ENCODE results near the gene DGKZ.
A peak's percentile ranks its signal among the peaks of the same experiment; 100 is the strongest.

Gene DGKZ

DNA sequence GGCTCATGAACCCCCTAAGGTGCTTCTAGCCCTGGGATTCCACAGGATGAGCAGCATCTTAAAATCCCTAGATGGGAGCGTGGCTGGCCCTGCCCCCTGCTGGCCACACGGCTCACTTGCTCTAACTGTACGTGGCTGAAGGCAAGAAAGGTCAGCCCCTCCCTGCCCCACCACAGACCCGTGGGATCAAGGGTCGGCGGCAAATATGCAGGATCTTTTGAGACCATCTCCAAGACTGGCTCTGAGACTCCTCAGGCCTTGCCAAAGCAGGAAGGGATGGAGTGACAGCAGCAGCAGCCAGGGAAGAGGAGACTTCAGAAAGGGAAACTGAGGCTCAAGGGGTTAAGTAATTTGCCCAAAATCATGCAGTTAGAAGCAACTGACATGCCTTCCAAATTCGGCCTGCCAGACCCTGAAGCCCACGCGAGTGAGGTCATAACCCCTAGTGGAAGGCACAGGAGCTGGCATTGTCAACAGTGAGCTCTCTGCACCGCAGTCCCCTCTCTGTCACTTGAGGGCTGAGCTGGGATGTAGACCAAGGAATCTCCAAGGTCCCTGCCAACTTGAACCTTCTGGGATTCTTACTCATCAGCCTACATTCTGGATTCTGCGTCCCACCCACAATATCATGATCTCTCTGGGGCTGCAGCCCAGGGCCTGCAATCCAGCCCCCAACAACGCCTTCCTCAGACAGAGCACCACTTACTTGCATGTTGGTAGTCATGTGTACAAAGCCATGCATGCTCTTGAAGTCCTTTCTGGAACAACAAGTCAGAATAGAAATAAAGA, 38.4 kb upstream of the DGKZ start:
- no peak for TF ChIP-seq POLR2A (IDR thresholded peaks at IDR 0.05; ENCODE audit: low read depth, low read length)
- TF ChIP-seq TAF1 (IDR thresholded peaks at IDR 0.05; ENCODE audit: borderline replicate concordance, low read depth, low read length) = no peak
- FAIRE-seq = peak; percentile 90
- peak; percentile 75 for DNase-seq (ENCODE audit: insufficient read length)

DNA sequence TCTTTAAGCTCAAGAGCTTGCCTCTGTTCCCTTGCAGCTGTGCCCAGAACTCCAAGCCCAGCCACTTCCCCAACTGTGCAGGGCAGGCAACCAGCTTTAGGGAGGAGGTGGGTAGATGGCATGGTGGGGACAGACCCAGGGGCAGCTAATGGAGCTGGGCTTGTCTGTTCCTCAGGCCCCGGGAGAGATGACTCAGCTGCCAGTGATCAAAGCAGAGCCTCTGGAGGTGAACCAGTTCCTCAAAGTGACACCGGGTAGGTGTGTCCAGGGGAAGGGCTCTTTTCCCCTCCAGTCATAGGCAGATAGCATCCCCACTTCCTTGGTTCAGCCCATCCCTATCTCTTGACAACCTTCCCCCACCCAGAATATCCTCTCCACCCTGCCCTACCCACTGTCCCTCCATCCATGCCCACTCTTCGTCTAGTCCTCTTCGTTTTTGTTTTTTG, 37.4 kb upstream of the DGKZ start:
- TF ChIP-seq TAF1 (IDR thresholded peaks at IDR 0.05; ENCODE audit: borderline replicate concordance, low read depth, low read length) (no peak), POLR2AphosphoS5 (IDR thresholded peaks at IDR 0.05; ENCODE audit: low read depth, low read length) (no peak), POLR2A (IDR thresholded peaks at IDR 0.05; ENCODE audit: low read depth, low read length) (no peak)
- DNase-seq (ENCODE audit: insufficient read length) = no peak
- no peak for FAIRE-seq

DNA sequence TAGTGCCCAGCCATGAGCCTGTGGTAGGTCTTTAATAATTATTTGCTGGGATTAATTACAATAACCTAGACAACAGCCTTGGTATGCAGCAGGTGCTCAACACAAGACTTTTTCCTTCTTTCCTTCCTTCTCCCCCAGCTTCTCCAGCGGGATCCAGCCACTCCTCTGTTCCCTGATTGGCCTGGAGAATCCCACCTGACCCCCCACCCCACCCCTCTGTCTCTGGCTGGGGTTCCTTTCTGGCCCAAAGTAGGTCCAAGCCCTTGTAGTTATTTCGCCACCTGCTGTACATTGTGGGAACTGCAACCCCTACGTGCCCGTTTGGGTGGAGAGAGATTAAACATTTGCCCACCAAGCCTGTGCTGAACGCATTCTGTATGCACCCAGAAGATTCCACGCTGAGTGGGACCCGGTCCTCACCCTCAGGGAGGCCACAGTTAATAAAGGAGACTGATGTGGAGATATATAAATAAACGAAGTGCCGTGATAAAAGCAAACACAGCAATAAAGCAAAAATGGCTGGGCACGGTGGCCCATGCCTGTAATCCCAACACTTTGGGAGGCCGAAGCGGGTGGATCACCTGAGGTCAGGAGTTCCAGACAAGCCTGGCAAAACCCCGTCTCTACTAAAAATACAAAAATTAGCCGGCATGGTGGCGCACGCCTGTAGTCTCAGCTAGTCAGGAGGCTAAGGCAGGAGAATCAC, 32.1 kb upstream of the DGKZ start:
- TF ChIP-seq TAF1 (IDR thresholded peaks at IDR 0.05; ENCODE audit: borderline replicate concordance, low read depth, low read length) (no peak), POLR2A (IDR thresholded peaks at IDR 0.05; ENCODE audit: low read depth, low read length) (no peak), POLR2AphosphoS5 (IDR thresholded peaks at IDR 0.05; ENCODE audit: low read depth, low read length) (no peak)
- DNase-seq (ENCODE audit: insufficient read length) (peak; percentile 76), FAIRE-seq (peak; percentile 95)

DNA sequence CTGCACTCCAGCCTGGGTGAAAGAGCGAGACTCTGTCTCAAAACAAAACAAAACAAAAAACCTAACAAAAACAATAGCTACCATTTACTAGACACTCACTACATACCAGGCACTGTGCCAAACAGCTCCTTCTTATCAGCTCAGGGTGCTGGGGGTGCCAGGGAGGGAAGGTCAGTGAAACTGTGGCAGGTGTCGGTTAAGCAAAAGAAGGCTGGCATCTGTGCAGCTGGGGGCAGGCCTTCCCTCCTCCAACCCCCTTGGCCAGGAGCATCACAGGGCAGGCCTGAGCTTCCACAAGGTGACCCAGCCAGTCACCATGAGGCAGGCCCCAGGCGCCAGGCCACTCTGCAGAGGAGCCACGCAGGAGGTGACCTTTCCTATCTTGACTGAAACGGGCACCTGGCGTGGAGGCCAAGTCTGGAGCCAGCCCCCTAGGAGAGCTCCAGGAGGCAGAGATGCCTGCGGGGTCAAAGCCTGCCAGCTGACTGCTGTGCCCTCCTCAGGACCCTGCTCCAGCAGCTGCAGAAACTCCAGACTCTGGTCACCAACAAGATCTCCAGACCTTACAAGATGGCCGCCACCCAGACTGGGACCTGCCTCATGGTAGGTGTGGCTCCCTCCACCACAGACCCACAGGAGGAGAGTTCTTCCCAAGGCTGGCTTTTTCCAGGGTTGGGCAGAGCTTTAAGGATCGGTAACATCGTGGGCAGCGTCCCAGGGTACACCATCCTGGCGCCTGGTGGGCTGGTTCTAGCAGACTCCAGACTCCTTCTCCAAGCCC, 31.3 kb upstream of the DGKZ start:
- TF ChIP-seq TAF1 (IDR thresholded peaks at IDR 0.05; ENCODE audit: borderline replicate concordance, low read depth, low read length) = no peak
- TF ChIP-seq POLR2AphosphoS5 (IDR thresholded peaks at IDR 0.05; ENCODE audit: low read depth, low read length) = no peak
- TF ChIP-seq POLR2A (IDR thresholded peaks at IDR 0.05; ENCODE audit: low read depth, low read length) = no peak
- DNase-seq (ENCODE audit: insufficient read length) (no peak), FAIRE-seq (no peak)

DNA sequence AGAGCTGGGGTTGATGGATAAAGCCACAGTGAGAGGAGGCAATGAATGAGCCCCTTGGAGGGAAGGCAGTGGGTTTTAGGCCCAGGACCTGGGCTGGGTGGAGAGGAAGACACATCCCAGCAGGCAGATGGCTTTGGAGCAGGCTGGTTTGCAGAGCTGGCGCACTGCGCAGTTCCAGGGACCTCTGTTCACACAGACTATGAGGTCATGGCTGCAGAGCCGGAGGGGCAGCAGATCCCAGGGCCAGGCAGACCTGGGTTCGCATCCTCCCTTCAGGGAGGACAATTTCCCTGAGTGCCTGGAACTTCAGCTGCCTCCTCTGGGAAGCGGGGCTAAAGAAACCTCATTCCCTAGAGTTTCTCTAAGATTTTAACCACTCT, 28.2 kb upstream of the DGKZ start:
- DNase-seq (ENCODE audit: insufficient read length) (no peak), FAIRE-seq (no peak)
- no peak for TF ChIP-seq POLR2AphosphoS5 (IDR thresholded peaks at IDR 0.05; ENCODE audit: low read depth, low read length)
- TF ChIP-seq POLR2A (IDR thresholded peaks at IDR 0.05; ENCODE audit: low read depth, low read length) = no peak
- TF ChIP-seq TAF1 (IDR thresholded peaks at IDR 0.05; ENCODE audit: borderline replicate concordance, low read depth, low read length) = no peak

DNA sequence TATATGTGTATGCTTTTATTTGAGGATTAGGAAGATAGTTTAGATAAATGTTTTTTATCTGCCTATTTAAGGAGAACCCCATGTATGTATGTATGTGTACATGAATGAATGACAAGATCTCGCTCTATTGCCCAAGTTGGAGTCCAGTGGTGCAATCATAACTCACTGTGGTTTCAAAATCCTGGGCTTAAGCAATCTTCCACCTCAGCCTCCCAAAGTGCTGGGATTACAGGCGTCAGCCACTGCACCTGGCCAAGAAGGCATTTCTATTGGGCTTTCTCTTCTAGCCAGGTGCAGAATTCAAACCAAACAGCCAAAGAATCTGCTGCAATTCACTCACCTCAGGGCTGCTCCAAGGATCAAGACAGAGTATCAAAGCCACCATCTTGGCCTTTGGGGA, 25.5 kb upstream of the DGKZ start:
- TF ChIP-seq TAF1 (IDR thresholded peaks at IDR 0.05; ENCODE audit: borderline replicate concordance, low read depth, low read length) (no peak), POLR2A (IDR thresholded peaks at IDR 0.05; ENCODE audit: low read depth, low read length) (no peak), POLR2AphosphoS5 (IDR thresholded peaks at IDR 0.05; ENCODE audit: low read depth, low read length) (no peak)
- no peak for DNase-seq (ENCODE audit: insufficient read length)

DNA sequence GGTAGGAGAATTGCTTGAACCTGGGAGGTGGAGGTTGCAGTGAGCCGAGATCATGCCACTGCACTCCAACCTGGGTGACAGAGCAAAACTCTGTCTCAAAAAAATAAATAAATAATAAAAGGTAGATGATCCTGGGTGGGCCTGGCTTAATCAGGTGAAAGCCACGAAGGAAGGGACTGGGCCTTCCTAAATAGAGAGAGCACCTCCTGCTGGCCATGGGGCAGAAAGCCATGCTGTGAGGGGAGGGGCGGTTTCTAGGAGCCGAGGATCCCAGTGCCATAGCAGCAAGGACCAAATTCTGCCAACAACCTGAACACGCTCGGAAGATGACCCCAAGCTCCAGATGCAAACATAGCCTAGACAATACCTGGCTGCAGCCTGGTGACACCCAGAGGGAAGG, 24.5 kb upstream of the DGKZ start:
- TF ChIP-seq TAF1 (IDR thresholded peaks at IDR 0.05; ENCODE audit: borderline replicate concordance, low read depth, low read length) = no peak
- no peak for TF ChIP-seq POLR2A (IDR thresholded peaks at IDR 0.05; ENCODE audit: low read depth, low read length)
- TF ChIP-seq POLR2AphosphoS5 (IDR thresholded peaks at IDR 0.05; ENCODE audit: low read depth, low read length) = no peak

More for the DNA sequence above, 25.5 kb upstream of the DGKZ start:
- FAIRE-seq = no peak

DNA sequence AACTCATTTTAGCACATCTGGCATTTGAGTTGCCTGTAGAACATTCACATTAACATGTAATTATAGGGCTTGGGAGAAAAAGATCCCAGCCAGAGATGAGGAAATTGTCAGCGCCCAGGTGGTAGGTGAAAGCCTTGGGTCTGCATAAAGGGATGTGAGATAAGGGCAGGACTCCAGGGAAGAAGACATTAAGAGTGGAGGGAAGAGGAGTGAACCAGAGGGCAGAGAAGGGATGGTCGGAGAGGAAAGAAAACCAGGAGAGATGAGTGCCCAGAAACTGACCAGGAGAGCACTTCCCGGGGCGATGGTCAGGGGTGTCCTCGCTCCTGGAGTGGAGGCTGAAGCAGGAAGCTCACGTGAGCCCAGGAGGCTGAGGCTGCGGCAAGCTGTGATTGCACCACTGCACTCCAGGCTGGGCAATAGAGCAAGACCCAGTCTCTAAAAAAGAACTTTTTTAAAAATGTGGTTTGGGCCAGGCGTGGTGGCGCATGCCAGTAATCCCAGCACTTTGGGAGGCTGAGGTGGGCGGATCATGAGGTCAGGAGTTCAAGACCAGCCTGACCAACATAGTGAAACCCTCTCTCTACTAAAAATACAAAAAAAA, 20.3 kb upstream of the DGKZ start:
- no peak for TF ChIP-seq POLR2AphosphoS5 (IDR thresholded peaks at IDR 0.05; ENCODE audit: low read depth, low read length)
- TF ChIP-seq POLR2A (IDR thresholded peaks at IDR 0.05; ENCODE audit: low read depth, low read length) = no peak
- TF ChIP-seq TAF1 (IDR thresholded peaks at IDR 0.05; ENCODE audit: borderline replicate concordance, low read depth, low read length) = no peak
- FAIRE-seq (no peak), DNase-seq (ENCODE audit: insufficient read length) (no peak)

More for the DNA sequence above, 24.5 kb upstream of the DGKZ start:
- DNase-seq (ENCODE audit: insufficient read length) = no peak
- no peak for FAIRE-seq

DNA sequence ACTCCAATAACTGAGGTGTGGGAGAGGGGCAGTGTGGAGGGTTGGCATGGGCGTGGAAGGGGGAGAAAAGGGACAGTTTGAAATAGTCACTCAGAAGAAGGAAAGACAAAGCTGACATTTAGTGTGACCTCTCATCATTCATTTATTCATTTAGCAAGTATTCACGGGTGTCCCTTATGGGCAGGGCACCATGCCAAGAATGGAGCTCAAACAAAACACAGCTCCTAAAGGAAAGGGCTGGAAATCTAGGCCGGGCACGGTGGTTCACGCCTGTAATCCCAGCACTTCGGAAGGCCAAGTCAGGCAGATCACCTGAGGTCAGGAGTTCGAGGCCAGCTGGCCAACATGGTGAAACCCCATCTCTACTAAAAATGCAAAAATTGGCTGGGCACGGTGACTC, 19.4 kb upstream of the DGKZ start:
- no peak for DNase-seq (ENCODE audit: insufficient read length)
- TF ChIP-seq POLR2A (IDR thresholded peaks at IDR 0.05; ENCODE audit: low read depth, low read length) (no peak), TAF1 (IDR thresholded peaks at IDR 0.05; ENCODE audit: borderline replicate concordance, low read depth, low read length) (no peak), POLR2AphosphoS5 (IDR thresholded peaks at IDR 0.05; ENCODE audit: low read depth, low read length) (no peak)

DNA sequence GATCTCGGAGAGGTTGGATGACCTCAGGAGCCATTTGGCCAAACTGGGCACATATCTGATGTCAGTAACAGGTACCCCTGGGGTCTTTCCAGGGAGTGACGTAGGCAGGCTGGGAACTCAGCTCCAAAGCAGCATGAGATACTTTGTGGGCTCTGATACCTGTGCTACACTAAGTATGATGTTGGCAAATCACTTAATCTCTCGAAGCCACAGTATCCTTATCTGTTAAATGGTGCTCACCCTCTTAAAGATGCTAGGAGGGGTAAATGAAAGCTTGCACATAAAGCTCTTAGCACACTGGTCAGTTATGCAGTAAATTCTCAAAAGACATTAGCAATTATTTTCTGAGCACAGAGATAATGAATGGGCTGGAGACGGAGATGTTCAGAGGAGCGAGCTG, 17.1 kb upstream of the DGKZ start:
- TF ChIP-seq POLR2AphosphoS5 (IDR thresholded peaks at IDR 0.05; ENCODE audit: low read depth, low read length) = no peak
- TF ChIP-seq POLR2A (IDR thresholded peaks at IDR 0.05; ENCODE audit: low read depth, low read length) = no peak
- no peak for TF ChIP-seq TAF1 (IDR thresholded peaks at IDR 0.05; ENCODE audit: borderline replicate concordance, low read depth, low read length)
- DNase-seq (ENCODE audit: insufficient read length) (no peak), FAIRE-seq (peak; percentile 9)

More for the DNA sequence above, 19.4 kb upstream of the DGKZ start:
- no peak for FAIRE-seq

Measured in GM12892 (cell line).